ENCODE measurements around the gene EVA1A.

EVA1A gene

DNA sequence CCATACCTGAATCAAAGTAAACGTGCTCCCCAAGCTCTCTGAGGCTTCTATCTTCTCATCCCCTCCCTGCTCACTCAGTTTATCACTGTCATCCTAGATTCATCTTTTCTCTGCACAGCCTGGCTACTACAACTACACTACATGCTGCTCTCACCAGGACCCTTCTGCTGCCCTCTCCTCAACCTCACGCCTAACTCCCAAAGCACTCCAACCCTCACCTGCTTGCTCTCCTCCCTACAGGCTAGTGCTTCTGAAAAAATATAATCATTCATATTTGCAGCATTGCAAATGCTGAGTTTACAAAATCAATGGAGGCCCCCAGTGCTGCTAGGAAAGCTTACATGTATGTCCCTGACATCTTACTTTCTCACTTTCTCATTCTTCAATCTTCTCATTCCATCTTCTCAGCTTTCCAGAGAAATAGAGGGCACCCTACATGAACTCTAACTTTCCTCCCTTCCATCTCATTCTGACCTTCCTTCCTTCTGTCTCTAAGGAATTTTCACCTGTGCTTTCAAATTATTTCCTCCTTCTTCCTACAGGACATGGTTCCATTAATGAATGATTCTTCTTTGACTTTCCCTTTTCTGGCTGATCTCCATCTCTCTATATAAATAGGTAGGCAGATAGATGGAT lies 36.3 kb downstream of the EVA1A start:
- peak overlapping the region; percentile 44 for H3K4me2 ChIP-seq (ENCODE audit: insufficient read depth, low read length)
- H3K79me2 ChIP-seq (ENCODE audit: insufficient read depth, low read length) = peaks cover 73% of the 10 kb centered on the region
- H3K27ac ChIP-seq (ENCODE audit: low read length) = peak overlapping the region; percentile 69
- no peak for DNase-seq
- peak; percentile 5; the same call in 1 of the 3 replicates for ATAC-seq (ENCODE audit: insufficient read depth, low read depth)
- H4K20me1 ChIP-seq (ENCODE audit: insufficient read depth, low read length) = 0 out of 2 replicates have a peak, but pooled peaks cover 11% of the 10 kb centered on the region
- H3K9me3 ChIP-seq (ENCODE audit: insufficient read depth, low read length, severe bottlenecking) = no peaks in the 10 kb centered on the region
- TF ChIP-seq EZH2 (IDR thresholded peaks at IDR 0.05; ENCODE audit: borderline replicate concordance, low read depth, low read length, severe bottlenecking) = no peak
- TF ChIP-seq, protein P1, sequence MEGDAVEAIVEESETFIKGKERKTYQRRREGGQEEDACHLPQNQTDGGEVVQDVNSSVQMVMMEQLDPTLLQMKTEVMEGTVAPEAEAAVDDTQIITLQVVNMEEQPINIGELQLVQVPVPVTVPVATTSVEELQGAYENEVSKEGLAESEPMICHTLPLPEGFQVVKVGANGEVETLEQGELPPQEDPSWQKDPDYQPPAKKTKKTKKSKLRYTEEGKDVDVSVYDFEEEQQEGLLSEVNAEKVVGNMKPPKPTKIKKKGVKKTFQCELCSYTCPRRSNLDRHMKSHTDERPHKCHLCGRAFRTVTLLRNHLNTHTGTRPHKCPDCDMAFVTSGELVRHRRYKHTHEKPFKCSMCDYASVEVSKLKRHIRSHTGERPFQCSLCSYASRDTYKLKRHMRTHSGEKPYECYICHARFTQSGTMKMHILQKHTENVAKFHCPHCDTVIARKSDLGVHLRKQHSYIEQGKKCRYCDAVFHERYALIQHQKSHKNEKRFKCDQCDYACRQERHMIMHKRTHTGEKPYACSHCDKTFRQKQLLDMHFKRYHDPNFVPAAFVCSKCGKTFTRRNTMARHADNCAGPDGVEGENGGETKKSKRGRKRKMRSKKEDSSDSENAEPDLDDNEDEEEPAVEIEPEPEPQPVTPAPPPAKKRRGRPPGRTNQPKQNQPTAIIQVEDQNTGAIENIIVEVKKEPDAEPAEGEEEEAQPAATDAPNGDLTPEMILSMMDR (IDR thresholded peaks at IDR 0.05; ENCODE audit: borderline replicate concordance, extremely low read depth, low read length, poor library complexity, severe bottlenecking) = no peak
- no peaks in the 10 kb centered on the region for H3K27me3 ChIP-seq (ENCODE audit: insufficient read depth, low read length, poor library complexity)
- H3K36me3 ChIP-seq (ENCODE audit: insufficient read depth, low read length) = peaks cover 30% of the 10 kb centered on the region
- H2AFZ ChIP-seq (ENCODE audit: low read depth, low read length) = no peak overlapping the region
- H3K9ac ChIP-seq (ENCODE audit: low read depth, low read length) = peak overlapping the region; percentile 27; the same call in 1 of the 2 replicates
- H3K4me3 ChIP-seq (ENCODE audit: low read depth in 1 of 2, low read length in 2 of 2) = peak overlapping the region in 1 of 2 experiments; percentile 32; a peak in 2 of 4 replicates
- peaks cover 69% of the 10 kb centered on the region for H3K4me1 ChIP-seq (ENCODE audit: insufficient read depth, low read length)

- H3K9me3 ChIP-seq (ENCODE audit: insufficient read depth, low read length, severe bottlenecking) = no peaks in the 10 kb centered on the region
Measured at GRCh38 chr2:75523313-75524275, 37.1 kb downstream of the EVA1A start.

GRCh38 chr2:75522543-75523312 lies 38.0 kb downstream of the EVA1A start:
- Histone ChIP-seq H2AFZ (ENCODE audit: low read depth, low read length) (no peak overlapping the region), H3K4me1 (ENCODE audit: insufficient read depth, low read length) (peaks cover 54% of the 10 kb centered on the region), H3K4me3 (ENCODE audit: low read depth in 1 of 2, low read length in 2 of 2) (no peak overlapping the region), H4K20me1 (ENCODE audit: insufficient read depth, low read length) (0 out of 2 replicates have a peak, but pooled peaks cover 2% of the 10 kb centered on the region), H3K27me3 (ENCODE audit: insufficient read depth, low read length, poor library complexity) (no peaks in the 10 kb centered on the region), H3K4me2 (ENCODE audit: insufficient read depth, low read length) (no peak overlapping the region), H3K9ac (ENCODE audit: low read depth, low read length) (no peak overlapping the region), H3K36me3 (ENCODE audit: insufficient read depth, low read length) (peaks cover 44% of the 10 kb centered on the region), H3K79me2 (ENCODE audit: insufficient read depth, low read length) (peaks cover 60% of the 10 kb centered on the region), H3K9me3 (ENCODE audit: insufficient read depth, low read length, severe bottlenecking) (no peaks in the 10 kb centered on the region), H3K27ac (ENCODE audit: low read length) (peak overlapping the region; percentile 69)
- DNase-seq = no peak
- no peak for TF ChIP-seq EZH2 (IDR thresholded peaks at IDR 0.05; ENCODE audit: borderline replicate concordance, low read depth, low read length, severe bottlenecking)
- TF ChIP-seq, protein P1 (IDR thresholded peaks at IDR 0.05; ENCODE audit: borderline replicate concordance, extremely low read depth, low read length, poor library complexity, severe bottlenecking) = no peak
- no peak for ATAC-seq (ENCODE audit: insufficient read depth, low read depth)

More at GRCh38 chr2:75523313-75524275, 37.1 kb downstream of the EVA1A start:
- Histone ChIP-seq H4K20me1 (ENCODE audit: insufficient read depth, low read length) (0 out of 2 replicates have a peak, but pooled peaks cover 6% of the 10 kb centered on the region), H3K36me3 (ENCODE audit: insufficient read depth, low read length) (peaks cover 35% of the 10 kb centered on the region), H3K4me1 (ENCODE audit: insufficient read depth, low read length) (peaks cover 63% of the 10 kb centered on the region), H3K27me3 (ENCODE audit: insufficient read depth, low read length, poor library complexity) (no peaks in the 10 kb centered on the region), H3K9ac (ENCODE audit: low read depth, low read length) (peak overlapping the region; percentile 27; the same call in 1 of the 2 replicates), H3K27ac (ENCODE audit: low read length) (peak overlapping the region; percentile 69), H3K4me2 (ENCODE audit: insufficient read depth, low read length) (peak overlapping the region; percentile 44), H3K4me3 (ENCODE audit: low read depth in 1 of 2, low read length in 2 of 2) (peak overlapping the region in 1 of 2 experiments; percentile 32; a peak in 2 of 4 replicates), H2AFZ (ENCODE audit: low read depth, low read length) (no peak overlapping the region), H3K79me2 (ENCODE audit: insufficient read depth, low read length) (peaks cover 69% of the 10 kb centered on the region)
- no peak for TF ChIP-seq EZH2 (IDR thresholded peaks at IDR 0.05; ENCODE audit: borderline replicate concordance, low read depth, low read length, severe bottlenecking)
- TF ChIP-seq, protein P1 (IDR thresholded peaks at IDR 0.05; ENCODE audit: borderline replicate concordance, extremely low read depth, low read length, poor library complexity, severe bottlenecking) = no peak
- ATAC-seq (ENCODE audit: insufficient read depth, low read depth) = peak; percentile 92
- peak; percentile 71 for DNase-seq
